Mesendoderm (in vitro differentiated cells): ENCODE results near the gene TDP2.
"Not testable (repeated sequence)": the region's sequence is repeated elsewhere in the genome, so short reads cannot be mapped to it uniquely, and the experiment has no call there.

ENCODE experiments used
- DNase-seq: peaks from one replicate; pipeline ENCODE4 v3.0.0; 2013
- H2AK5ac ChIP-seq: 2 replicates; pipeline ENCODE4 v1.6.1; 2013; ENCODE audit warnings: low read length, inconsistent platforms
- H2BK120ac ChIP-seq: 2 replicates; pipeline ENCODE4 v1.6.1; 2013; ENCODE audit warnings: low read depth, mild to moderate bottlenecking, low read length, moderate library complexity, mixed read lengths
- H2BK15ac ChIP-seq: replicated peaks from 2 replicates; pipeline ENCODE4 v1.6.1; 2013; ENCODE audit warnings: low read depth, mild to moderate bottlenecking, moderate library complexity
- H2BK5ac ChIP-seq: 2 replicates; pipeline ENCODE4 v1.6.1; 2013; ENCODE audit warnings: low read length, inconsistent platforms
- H3K18ac ChIP-seq: 2 replicates; pipeline ENCODE4 v1.6.1; 2013; ENCODE audit warnings: mild to moderate bottlenecking, low read length, mixed read lengths
- H3K23ac ChIP-seq: one replicate; pipeline ENCODE4 v1.6.1; 2013; ENCODE audit warnings: low read length
- H3K27ac ChIP-seq: 2 replicates; pipeline ENCODE4 v1.5.1; 2013; ENCODE audit warnings: low read depth, mild to moderate bottlenecking, inconsistent platforms, low read length, moderate library complexity
- H3K27me3 ChIP-seq: 2 replicates; pipeline ENCODE4 v1.6.1; 2013; ENCODE audit warnings: low read length, control low read depth, mild to moderate bottlenecking, inconsistent platforms; ENCODE audit not compliant: insufficient read depth, poor library complexity
- H3K36me3 ChIP-seq: 2 replicates; pipeline ENCODE4 v1.6.1; 2013; ENCODE audit warnings: low read length, inconsistent platforms; ENCODE audit not compliant: control insufficient read depth, insufficient read depth
- H3K4ac ChIP-seq: one replicate; pipeline ENCODE4 v1.6.1; 2013; ENCODE audit warnings: low read depth, mild to moderate bottlenecking, low read length, moderate library complexity
- H3K4me1 ChIP-seq: 2 replicates; pipeline ENCODE4 v1.6.1; 2013; ENCODE audit warnings: low read depth, low read length, inconsistent platforms; ENCODE audit not compliant: control insufficient read depth
- H3K4me2 ChIP-seq: 2 replicates; pipeline ENCODE4 v1.6.1; 2013; ENCODE audit warnings: low read length
- H3K4me3 ChIP-seq: 2 replicates; pipeline ENCODE4 v1.5.1; 2013; ENCODE audit warnings: mild to moderate bottlenecking, low read length
- H3K56ac ChIP-seq: one replicate; pipeline ENCODE4 v1.6.1; 2013; ENCODE audit warnings: low read length
- H3K79me1 ChIP-seq: 2 replicates; pipeline ENCODE4 v1.6.1; 2013; ENCODE audit warnings: low read length, inconsistent platforms
- H3K79me2 ChIP-seq: 2 replicates; pipeline ENCODE4 v1.6.1; 2013; ENCODE audit warnings: mild to moderate bottlenecking, low read length; ENCODE audit not compliant: control insufficient read depth, insufficient read depth
- H3K9ac ChIP-seq: 2 replicates; pipeline ENCODE4 v1.6.1; 2013; ENCODE audit warnings: low read length, inconsistent platforms
- H4K5ac ChIP-seq: one replicate; pipeline ENCODE4 v1.6.1; 2013; ENCODE audit warnings: low read length
- H4K8ac ChIP-seq: one replicate; pipeline ENCODE4 v1.6.1; 2013; ENCODE audit warnings: low read depth, mild to moderate bottlenecking, control low read depth, low read length, moderate library complexity
- WGBS: extraction: QIAGEN DNeasy Blood & Tissue Kit; methylation state at CpG from one replicate; pipeline ENCODE4 v1.1.7; 2013; ENCODE audit warnings: low lambda C conversion rate, missing lambda C conversion rate; ENCODE audit not compliant: insufficient coverage; ENCODE audit errors: extremely low coverage; 5-methylcytosine and 5-hydroxymethylcytosine counted together

The TDP2 gene

DNA sequence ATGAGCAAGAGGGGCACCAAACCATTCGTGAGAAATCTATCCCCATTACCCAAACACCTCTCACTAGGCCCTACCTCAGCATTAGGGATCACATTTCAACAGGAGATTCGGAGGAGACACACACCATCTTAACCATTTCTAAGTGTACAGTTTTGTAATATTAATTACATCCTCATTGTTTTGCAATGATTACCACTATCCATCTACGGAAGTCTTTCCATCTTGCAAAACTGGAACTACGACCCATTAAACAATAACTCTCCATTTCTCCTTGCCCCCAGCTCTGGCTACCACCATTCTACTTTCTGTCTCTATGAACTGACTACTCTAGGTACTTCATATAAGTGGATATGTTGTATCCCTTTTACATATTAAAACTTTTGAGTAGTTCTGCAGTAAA, 20.2 kb upstream of the TDP2 start:
- DNase-seq = no peak
- no CpG with 5 or more reads among the region's 4 CpGs for WGBS
- no peaks in the 10 kb centered on the region for H3K79me2 ChIP-seq
- H3K4me3 ChIP-seq = no peak overlapping the region
- H2BK120ac ChIP-seq = no peak overlapping the region
- H3K4me1 ChIP-seq = no peaks in the 10 kb centered on the region
- no peak overlapping the region for H3K18ac ChIP-seq
- H3K36me3 ChIP-seq = no peaks in the 10 kb centered on the region
- no peaks in the 10 kb centered on the region for H3K27me3 ChIP-seq
- no peak overlapping the region for H3K4ac ChIP-seq
- no peak overlapping the region for H2BK5ac ChIP-seq
- H3K4me2 ChIP-seq = no peak overlapping the region
- no peak overlapping the region for H2AK5ac ChIP-seq
- no peak overlapping the region for H3K9ac ChIP-seq
- H3K27ac ChIP-seq = no peak overlapping the region
- no peak overlapping the region for H3K23ac ChIP-seq
- no peaks in the 10 kb centered on the region for H3K79me1 ChIP-seq
- no peak overlapping the region for H4K5ac ChIP-seq
- no peak overlapping the region for H3K56ac ChIP-seq
- no peak overlapping the region for H2BK15ac ChIP-seq
- H4K8ac ChIP-seq = no peak overlapping the region

DNA sequence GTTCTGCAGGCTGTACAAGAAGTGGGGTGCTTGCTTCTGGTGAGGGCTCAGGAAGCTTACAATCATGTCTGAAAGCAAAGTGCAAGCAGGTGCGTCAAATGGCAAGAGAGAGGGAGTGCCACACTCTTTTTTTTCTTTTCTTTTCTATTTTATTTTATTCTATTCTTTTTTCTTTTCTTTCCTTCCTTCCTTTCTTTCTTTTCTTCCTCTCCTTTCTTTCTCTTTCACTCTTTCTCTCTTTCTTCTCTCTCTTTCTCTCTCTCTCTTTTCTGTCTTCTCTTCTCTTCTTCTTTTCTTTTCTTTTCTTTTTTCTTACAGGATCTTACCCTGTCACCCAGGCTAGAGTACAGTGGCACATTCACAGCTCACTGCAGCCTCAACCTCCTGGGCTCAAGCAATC, 19.7 kb upstream of the TDP2 start:
- no peak overlapping the region for H3K23ac ChIP-seq
- H3K79me2 ChIP-seq = no peaks in the 10 kb centered on the region
- no peak overlapping the region for H3K18ac ChIP-seq
- no peak overlapping the region for H4K5ac ChIP-seq
- no peaks in the 10 kb centered on the region for H3K36me3 ChIP-seq
- no peaks in the 10 kb centered on the region for H3K27me3 ChIP-seq
- no peak overlapping the region for H3K4ac ChIP-seq
- H4K8ac ChIP-seq = no peak overlapping the region
- H2BK15ac ChIP-seq = no peak overlapping the region
- no CpG with 5 or more reads among the region's 1 CpG for whole genome bisulfite sequencing
- H3K79me1 ChIP-seq = no peaks in the 10 kb centered on the region
- H3K56ac ChIP-seq = no peak overlapping the region
- no peak overlapping the region for H2BK120ac ChIP-seq
- H3K4me3 ChIP-seq = no peak overlapping the region
- no peak overlapping the region for H3K4me2 ChIP-seq
- no peak for DNase-seq
- H3K27ac ChIP-seq = no peak overlapping the region
- H3K4me1 ChIP-seq = peaks cover 2% of the 10 kb centered on the region
- no peak overlapping the region for H2BK5ac ChIP-seq
- no peak overlapping the region for H3K9ac ChIP-seq
- no peak overlapping the region for H2AK5ac ChIP-seq

DNA sequence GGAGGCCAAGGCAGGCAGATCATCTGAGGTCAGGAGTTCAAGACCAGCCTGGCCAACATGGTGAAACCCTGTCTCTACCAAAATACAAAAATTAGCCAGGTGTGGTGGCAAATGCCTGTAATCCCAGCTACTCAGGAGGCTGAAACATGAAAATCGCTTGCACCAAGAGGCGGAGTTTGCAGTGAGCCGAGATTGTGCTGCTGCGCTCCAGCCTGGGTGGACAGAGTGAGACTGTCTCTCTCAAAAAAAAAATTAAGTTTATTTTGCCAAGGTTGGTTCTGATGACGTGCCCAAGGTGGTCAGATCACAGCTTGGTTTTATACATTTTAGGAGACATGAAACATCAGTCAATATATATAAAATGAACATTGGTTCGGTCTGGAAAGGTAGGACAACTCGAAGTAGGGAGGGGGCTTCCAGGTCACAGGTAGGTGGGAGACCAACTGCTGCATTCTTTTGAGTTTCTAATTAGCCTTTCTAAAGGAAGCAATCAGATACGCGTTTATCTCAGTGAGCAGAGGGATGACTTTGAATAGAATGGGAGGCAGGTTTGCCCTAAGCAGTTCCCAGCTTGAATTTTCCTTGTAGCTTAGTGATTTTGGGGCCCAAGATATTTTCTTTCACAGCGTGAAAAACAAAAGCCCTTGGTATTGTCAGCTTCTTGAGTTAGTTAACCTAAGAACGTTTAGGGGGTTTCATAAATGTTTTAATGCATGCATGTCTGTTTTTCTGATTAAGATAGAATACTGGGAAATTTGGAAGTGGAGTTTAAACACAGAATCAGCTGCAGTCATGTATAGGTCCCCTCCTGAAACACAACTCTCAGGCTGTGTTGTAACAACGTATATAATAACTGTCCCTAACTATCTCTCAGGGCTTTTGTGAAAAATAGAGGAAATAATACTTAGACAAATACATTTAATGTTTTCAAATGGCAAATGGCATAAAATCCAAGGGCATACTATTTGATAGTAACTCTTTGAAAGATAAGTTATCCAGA, 16.9 kb upstream of the TDP2 start:
- Histone ChIP-seq H3K79me1 (no peaks in the 10 kb centered on the region), H3K4ac (peak overlapping the region; percentile 79), H2BK5ac (peak overlapping the region; percentile 25), H3K27me3 (no peaks in the 10 kb centered on the region), H3K36me3 (no peaks in the 10 kb centered on the region), H4K8ac (no peak overlapping the region), H3K9ac (no peak overlapping the region), H3K4me1 (peaks cover 2% of the 10 kb centered on the region), H3K18ac (peak overlapping the region; percentile 25), H4K5ac (no peak overlapping the region), H3K56ac (peak overlapping the region; percentile 1), H3K27ac (peak overlapping the region; percentile 68), H2BK120ac (no peak overlapping the region), H3K4me2 (no peak overlapping the region), H2BK15ac (no peak overlapping the region), H2AK5ac (no peak overlapping the region), H3K79me2 (no peaks in the 10 kb centered on the region), H3K4me3 (no peak overlapping the region), H3K23ac (no peak overlapping the region)
- no CpG with 5 or more reads among the region's 12 CpGs for WGBS
- peak; percentile 92 for DNase-seq

DNA sequence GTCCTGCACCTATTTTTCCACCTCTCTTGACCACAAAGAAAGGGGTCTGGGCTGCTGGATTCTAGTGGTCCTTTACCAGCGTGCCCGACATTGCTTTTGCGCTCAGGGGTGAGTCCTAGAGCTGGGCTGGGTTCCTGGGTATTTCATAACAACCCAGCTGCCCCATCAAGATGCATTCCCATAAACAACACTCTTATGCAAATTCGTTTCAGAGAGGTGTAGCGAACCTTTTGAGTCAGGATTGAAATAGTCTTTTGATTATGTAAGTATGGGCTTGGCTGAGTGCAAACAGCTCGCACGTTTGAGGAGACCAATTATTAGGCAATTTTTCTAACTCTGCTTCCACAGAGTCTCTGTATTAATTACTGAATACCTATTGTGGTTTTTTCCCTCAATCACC, 13.9 kb upstream of the TDP2 start:
- Histone ChIP-seq H4K8ac (no peak overlapping the region), H3K4me3 (no peak overlapping the region), H3K79me1 (no peaks in the 10 kb centered on the region), H3K4ac (no peak overlapping the region), H3K27me3 (no peaks in the 10 kb centered on the region), H4K5ac (no peak overlapping the region), H3K23ac (no peak overlapping the region), H3K36me3 (no peaks in the 10 kb centered on the region), H3K4me1 (peaks cover 2% of the 10 kb centered on the region), H3K79me2 (no peaks in the 10 kb centered on the region), H3K9ac (no peak overlapping the region), H2BK5ac (no peak overlapping the region), H2AK5ac (no peak overlapping the region), H3K56ac (no peak overlapping the region), H3K27ac (peak overlapping the region; percentile 1), H3K4me2 (no peak overlapping the region), H2BK120ac (no peak overlapping the region), H2BK15ac (no peak overlapping the region), H3K18ac (no peak overlapping the region)
- DNase-seq = no peak
- WGBS = no CpG with 5 or more reads among the region's 7 CpGs

GRCh38 chr6:24678792-24679352, 12.2 kb upstream of the TDP2 start:
- not testable (repeated sequence) for H2BK5ac ChIP-seq, H3K4me1 ChIP-seq, H3K23ac ChIP-seq, H3K27ac ChIP-seq, H3K79me1 ChIP-seq, H2BK15ac ChIP-seq, H3K79me2 ChIP-seq, H3K56ac ChIP-seq, H3K4me3 ChIP-seq, H3K4me2 ChIP-seq, H3K9ac ChIP-seq, H4K8ac ChIP-seq, H4K5ac ChIP-seq, H3K4ac ChIP-seq, H2AK5ac ChIP-seq, DNase-seq, H3K18ac ChIP-seq, H3K36me3 ChIP-seq, H3K27me3 ChIP-seq, H2BK120ac ChIP-seq
- no CpG with 5 or more reads among the region's 11 CpGs for WGBS
